Endothelial cell of umbilical vein (primary cell): Measurements from ENCODE around the gene SRRM3. TPM values are rescaled to one million over a fixed set of nuclear protein-coding genes. Genes with fewer than 3 reads are reported as not detected.

Experiments used
- BruUV-seq: library from RNA; stranded (reverse); fragments of 400-500 nt; replicated peaks from 2 replicates; lab custom pipeline; 2021; lab: Mats Ljungman, UMichigan
- CTCF ChIA-PET: fragments of 300-600, 350-600 bp; sonication (Branson Sonifier 250); formaldehyde crosslinking; loops from one replicate; lab custom pipeline; 2021; ENCODE audit warnings: antibody characterized with exemption, inconsistent platforms; lab: Charles Lee
- POLR2A ChIA-PET: fragments of 300-600, 350-600 bp; sonication (Branson Sonifier 250); formaldehyde crosslinking; loops from one replicate; lab custom pipeline; 2021; ENCODE audit warnings: antibody characterized with exemption, inconsistent platforms; lab: Charles Lee
- DNase-seq: peaks from one replicate; pipeline ENCODE4 v3.0.0-alpha.2; 2011; ENCODE audit warnings: low read depth, low spot score
- FAIRE-seq: peaks from 2 replicates; lab custom pipeline; 2011; peaks lifted over from hg19 to GRCh38; lab: Jason Lieb, UNC
- H2AFZ ChIP-seq: 2 replicates; pipeline ENCODE4 v1.6.0; 2012; ENCODE audit warnings: low read depth, low read length, control low read depth, inconsistent platforms
- H3K27ac ChIP-seq: 2 replicates; pipeline ENCODE4 v1.5.1; 2011; ENCODE audit warnings: low read depth, mild to moderate bottlenecking, control low read depth, low read length, moderate library complexity; ENCODE audit not compliant: insufficient read depth
- H3K27me3 ChIP-seq, 2 experiments: 2 replicates each; pipeline versions ENCODE4 v1.6.0 to v1.6.1; 2011; ENCODE audit warnings: low read length in 2 of 2, mixed read lengths in 1 of 2; ENCODE audit not compliant: control insufficient read depth in 2 of 2, insufficient read depth in 2 of 2
- H3K36me3 ChIP-seq, 2 experiments: 2 replicates in 1 of 2; 3 replicates in 1 of 2; pipeline ENCODE4 v1.5.1; 2011; ENCODE audit warnings: low read length in 2 of 2, mild to moderate bottlenecking in 1 of 2, moderate library complexity in 1 of 2; ENCODE audit not compliant: control insufficient read depth in 2 of 2, insufficient read depth in 2 of 2; ENCODE audit errors: extremely low read depth in 1 of 2
- H3K4me1 ChIP-seq: 3 replicates; pipeline ENCODE4 v1.5.1; 2011; ENCODE audit warnings: mild to moderate bottlenecking, low read length; ENCODE audit not compliant: control insufficient read depth, insufficient read depth; ENCODE audit errors: extremely low read depth
- H3K4me2 ChIP-seq: 2 replicates; pipeline ENCODE4 v1.6.1; 2011; ENCODE audit warnings: low read length, control low read depth, mixed read lengths; ENCODE audit not compliant: insufficient read depth
- H3K4me3 ChIP-seq, 3 experiments: fragments of 200-600 bp in 1 of 3; sonication (generic), shearing (Covaris generic) in 1 of 3; replicated peaks in 1 of 3; 2 replicates each; pipeline ENCODE4 v1.5.1; 2011 to 2016; ENCODE audit warnings: control low read depth in 3 of 3, low read length in 3 of 3, mild to moderate bottlenecking in 2 of 3, inconsistent platforms in 1 of 3, low read depth in 1 of 3, moderate library complexity in 1 of 3; ENCODE audit not compliant: insufficient read depth in 1 of 3
- H3K79me2 ChIP-seq: 2 replicates; pipeline ENCODE4 v1.6.0; 2012; ENCODE audit warnings: low read length, inconsistent platforms; ENCODE audit not compliant: control insufficient read depth, insufficient read depth
- H3K9ac ChIP-seq: replicated peaks from 2 replicates; pipeline ENCODE3; 2011; ENCODE audit warnings: low read length, control low read depth; ENCODE audit not compliant: insufficient read depth; ENCODE audit errors: extremely low read depth
- H3K9me1 ChIP-seq: replicated peaks from 3 replicates; pipeline ENCODE4 v1.6.0; 2011; ENCODE audit warnings: mild to moderate bottlenecking, low read length; ENCODE audit not compliant: control insufficient read depth, insufficient read depth; ENCODE audit errors: extremely low read depth
- H3K9me3 ChIP-seq: replicated peaks from 2 replicates; pipeline ENCODE4 v1.5.1; 2012; ENCODE audit warnings: low read length, inconsistent platforms; ENCODE audit not compliant: control insufficient read depth, insufficient read depth
- H4K20me1 ChIP-seq: replicated peaks from 2 replicates; pipeline ENCODE3; 2011; ENCODE audit warnings: mild to moderate bottlenecking, low read length; ENCODE audit not compliant: control insufficient read depth, insufficient read depth; ENCODE audit errors: extremely low read depth
- CTCF ChIP-seq, 2 donors: IDR thresholded peaks; 1 replicate in 1 of 2; 2 replicates in 1 of 2; pipeline ENCODE4 v1.5.1; 2011; ENCODE audit warnings: low read length in 2 of 2, mild to moderate bottlenecking in 2 of 2, moderate library complexity in 2 of 2, control low read depth in 1 of 2, inconsistent platforms in 1 of 2, low read depth in 1 of 2; ENCODE audit not compliant: insufficient read depth in 1 of 2; ENCODE audit errors: extremely low read depth in 1 of 2
- FOS ChIP-seq: IDR thresholded peaks from 2 replicates; pipeline ENCODE4 v1.6.1; 2011; ENCODE audit warnings: mild to moderate bottlenecking, low read length, moderate library complexity, borderline replicate concordance; ENCODE audit not compliant: insufficient read depth
- JUN ChIP-seq: IDR thresholded peaks from 2 replicates; pipeline ENCODE4 v1.6.1; 2011; ENCODE audit warnings: borderline replicate concordance, low read depth; ENCODE audit not compliant: insufficient read length, insufficient read depth
- POLR2AphosphoS5 ChIP-seq: IDR thresholded peaks from 2 replicates; pipeline ENCODE4 v1.6.1; 2012; ENCODE audit warnings: low read depth, mild to moderate bottlenecking, control low read depth, low read length, moderate library complexity; ENCODE audit not compliant: insufficient read depth
- dilution Hi-C: fragments of 300-500 bp; cut with MboI; formaldehyde crosslinking; loops from one replicate; pipeline ENCODE4 v1.15.0; 2019; ENCODE audit warnings: low sequenced_read_pairs; ENCODE audit not compliant: extremely low pct_ligation_motif_present
- intact Hi-C: fragments of 100-400 bp; cut with micrococcal nuclease; formaldehyde crosslinking; loops from one replicate; pipeline ENCODE4 v1.10.0; 2022
- polyA plus RNA-seq, 4 experiments: library from polyadenylated mRNA; depleted of rRNA in 3 of 4; stranded (reverse) in 3 of 4; unstranded in 1 of 4; fragments of >200 nt; gene quantifications; 2 replicates each; pipeline versions ENCODE4 v1.2.1 to v1.2.3, GENCODE V29; 2011 to 2012; ENCODE audit warnings: missing spikeins in 1 of 4
- total RNA-seq: library from RNA; stranded (reverse); gene quantifications from 2 replicates; pipeline ENCODE4 v1.2.3, GENCODE V29; 2021

SRRM3 gene
- total and polyA plus RNA-seq, 2 donors (not counting 3 experiments of a cell fraction or from before 2014, with no cell fraction given) = 4.4 to 5.4 TPM

GRCh38 chr7:76261329-76261728 is 59.6 kb downstream of the SRRM3 start:
- no peak for DNase-seq
- CTCF ChIA-PET = interaction anchor here (1.2 to 5.6 kb wide), 7 partner anchors 13 to 84 kb away, joined by 4 to 89 read pairs (median 25); no protein-coding TSS in a partner anchor

More at GRCh38 chr7:76261329-76261728, 59.6 kb downstream of the SRRM3 start:
- POLR2A ChIA-PET = no interaction called here
- H3K36me3 ChIP-seq = no peaks in the 10 kb centered on the region
- H3K27ac ChIP-seq = no peak overlapping the region
- no peaks in the 10 kb centered on the region for H3K79me2 ChIP-seq
- TF ChIP-seq CTCF (IDR thresholded peaks at IDR 0.05; ENCODE audit: extremely low read depth in 1 of 2, insufficient read depth in 1 of 2, low read depth in 1 of 2, low read length in 2 of 2) (no peak), FOS (no peak), JUN (no peak), POLR2AphosphoS5 (no peak)
- peaks cover 2 to 6% of the 10 kb centered on the region in 2 experiments for H3K27me3 ChIP-seq
- no peak overlapping the region for H3K9ac ChIP-seq
- no peak overlapping the region for H3K4me2 ChIP-seq
- intact Hi-C loops = no loop called here
- no peaks in the 10 kb centered on the region for H3K9me3 ChIP-seq
- no peak overlapping the region for H3K4me3 ChIP-seq
- no peaks in the 10 kb centered on the region for H4K20me1 ChIP-seq
- FAIRE-seq = no peak
- no TSS peak for BruUV-seq
- dilution Hi-C loops = no loop called here
- no peaks in the 10 kb centered on the region for H3K4me1 ChIP-seq
- no peaks in the 10 kb centered on the region for H3K9me1 ChIP-seq
- no peak overlapping the region for H2AFZ ChIP-seq
